Left hindlimb (tissue), 1 donor: Measurements from ENCODE around the gene ASPA.
"Not testable (repeated sequence)": the region's sequence is repeated elsewhere in the genome, so short reads cannot be mapped to it uniquely, and the experiment has no call there.

Source experiments
- DNase-seq: peaks from one replicate; pipeline ENCODE4 v3.0.0-alpha.2; 2018

Gene ASPA

GRCh38 chr17:3510090-3510489, 34.3 kb downstream of the ASPA start:
- no peak for DNase-seq

- peak; percentile 40 for DNase-seq
These were observed 36.2 kb downstream of the ASPA start for GRCh38 chr17:3511852-3512504.

GRCh38 chr17:3512505-3513171, 36.8 kb downstream of the ASPA start:
- DNase-seq, result peak; percentile 89

- no peak for DNase-seq
These were observed 37.7 kb downstream of the ASPA start for GRCh38 chr17:3513305-3514035.

- not testable (repeated sequence) for DNase-seq
These were observed 38.4 kb downstream of the ASPA start for GRCh38 chr17:3514167-3514566.

GRCh38 chr17:3514873-3515272, 39.1 kb downstream of the ASPA start:
- DNase-seq, result no peak

GRCh38 chr17:3519472-3519871, 43.7 kb downstream of the ASPA start:
- not testable (repeated sequence) for DNase-seq

GRCh38 chr17:3524024-3524423, 48.2 kb downstream of the ASPA start:
- no peak for DNase-seq

- no peak for DNase-seq
These were observed 50.7 kb downstream of the ASPA start for GRCh38 chr17:3526491-3526890.

GRCh38 chr17:3526971-3527370, 51.2 kb downstream of the ASPA start:
- no peak for DNase-seq

GRCh38 chr17:3527468-3527867, 51.7 kb downstream of the ASPA start:
- no peak for DNase-seq

- DNase-seq, result no peak
These were observed 52.1 kb downstream of the ASPA start for GRCh38 chr17:3527896-3528295.

- no peak for DNase-seq
These were observed 52.6 kb downstream of the ASPA start for GRCh38 chr17:3528403-3528851.

- DNase-seq, result no peak
These were observed 53.2 kb downstream of the ASPA start for GRCh38 chr17:3528880-3529511.

- DNase-seq, result peak; percentile 79
These were observed 54.3 kb downstream of the ASPA start for GRCh38 chr17:3529817-3530741.

- DNase-seq, result peak; percentile 50
These were observed 55.7 kb downstream of the ASPA start for GRCh38 chr17:3531266-3532101.

- no peak for DNase-seq
These were observed 56.5 kb downstream of the ASPA start for GRCh38 chr17:3532106-3532858.

GRCh38 chr17:3532859-3533142, 57.0 kb downstream of the ASPA start:
- DNase-seq, result no peak

- no peak for DNase-seq
These were observed 58.0 kb downstream of the ASPA start for GRCh38 chr17:3533752-3534151.

GRCh38 chr17:3534881-3535252, 59.1 kb downstream of the ASPA start:
- peak; percentile 32 for DNase-seq
